Cerebellar cortex (tissue), 1 donor: ENCODE results near the gene SIK3.
A peak's percentile ranks its signal among the peaks of the same experiment; 100 is the strongest.

Experiments used
- DNase-seq: peaks from one replicate; pipeline ENCODE4 v3.0.0-alpha.2; 2015; ENCODE audit warnings: low spot score

Gene SIK3

DNA sequence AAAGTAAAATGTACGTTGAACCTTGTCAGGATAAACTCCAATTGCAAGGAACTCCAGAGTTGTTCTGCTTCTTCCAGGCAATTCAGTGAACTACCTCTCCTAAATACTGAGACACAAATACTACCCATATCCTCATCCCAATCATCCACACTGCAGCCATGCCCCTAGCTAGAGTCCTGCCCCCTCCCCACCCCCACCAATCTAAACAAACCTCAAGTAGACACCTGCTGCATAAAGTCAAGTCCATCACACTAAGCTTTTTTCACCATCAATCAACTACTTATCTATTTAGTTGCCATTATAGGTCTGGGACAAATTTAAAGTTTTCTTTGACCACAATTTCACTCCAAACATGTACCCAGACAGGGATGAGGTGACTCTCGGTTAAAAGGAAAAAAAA is 167.6 kb downstream of the SIK3 start:
- DNase-seq = no peak

DNA sequence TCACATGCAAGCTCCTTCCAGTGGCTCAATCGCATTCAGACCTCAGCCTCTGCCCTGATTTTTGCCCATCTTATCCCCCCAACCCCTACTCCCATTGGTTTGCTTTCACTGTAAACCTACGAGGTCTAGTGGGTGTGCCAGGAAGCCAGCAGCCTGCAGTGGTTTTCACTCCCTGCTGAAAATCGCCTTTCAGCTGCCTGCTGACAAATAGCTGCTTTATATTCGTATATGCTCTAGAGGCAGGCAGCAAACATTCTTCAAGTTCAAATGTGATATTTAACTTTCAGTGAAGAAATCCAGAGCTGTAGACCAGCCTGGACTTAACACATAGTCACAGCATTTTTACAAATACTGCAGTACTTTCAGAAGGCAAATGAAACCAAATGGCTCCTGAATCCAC is 168.1 kb downstream of the SIK3 start:
- DNase-seq = no peak

DNA sequence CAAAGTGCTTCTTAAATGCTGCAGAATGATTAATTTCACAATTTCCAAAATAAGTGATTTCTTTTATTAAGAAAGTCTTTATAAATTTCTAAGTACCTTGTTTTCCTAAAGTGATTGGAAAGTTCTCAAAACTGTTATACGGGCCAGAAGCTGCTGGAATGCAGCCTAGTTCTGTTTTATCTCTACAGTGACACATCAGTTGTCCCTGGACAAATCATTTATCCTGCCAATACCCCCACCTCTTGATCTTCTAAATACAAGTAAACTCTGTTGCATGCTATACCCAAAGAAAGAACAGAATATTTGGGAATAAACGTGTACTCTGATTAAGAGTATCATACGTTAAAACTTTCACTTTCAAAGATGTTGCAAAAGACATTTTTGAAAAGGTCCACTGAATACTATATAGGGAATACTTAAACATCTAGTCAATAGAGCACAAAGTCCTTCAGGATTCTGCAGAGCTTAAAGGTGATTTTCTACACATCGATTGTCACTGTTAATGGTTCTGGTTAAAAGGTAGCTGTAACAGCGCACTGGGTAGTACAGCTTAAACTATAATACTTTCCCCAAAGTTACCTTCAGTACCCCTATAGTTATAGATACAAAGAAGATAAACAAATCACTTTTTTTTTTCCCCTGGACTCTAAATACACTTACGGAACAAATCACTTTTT is 168.7 kb downstream of the SIK3 start:
- no peak for DNase-seq

DNA sequence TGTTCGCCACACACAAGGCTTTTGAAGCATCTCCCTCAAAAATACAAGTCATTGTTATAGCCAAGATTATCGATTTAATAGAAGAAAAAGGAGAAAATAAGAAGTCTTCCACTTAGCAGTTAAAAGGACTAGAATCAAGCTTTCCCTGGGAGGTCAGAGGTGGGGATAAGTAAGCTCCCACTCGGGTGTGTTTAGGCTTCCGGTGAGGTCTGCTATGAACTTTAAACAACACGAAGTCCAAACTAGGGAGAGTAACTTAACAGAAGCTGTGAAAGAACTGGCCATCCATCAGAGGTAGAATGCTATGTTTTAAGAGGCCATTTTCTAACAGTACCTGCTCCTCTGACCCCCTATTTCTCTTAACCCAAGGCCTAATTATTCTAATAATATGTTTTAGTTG is 169.4 kb downstream of the SIK3 start:
- DNase-seq = no peak

DNA sequence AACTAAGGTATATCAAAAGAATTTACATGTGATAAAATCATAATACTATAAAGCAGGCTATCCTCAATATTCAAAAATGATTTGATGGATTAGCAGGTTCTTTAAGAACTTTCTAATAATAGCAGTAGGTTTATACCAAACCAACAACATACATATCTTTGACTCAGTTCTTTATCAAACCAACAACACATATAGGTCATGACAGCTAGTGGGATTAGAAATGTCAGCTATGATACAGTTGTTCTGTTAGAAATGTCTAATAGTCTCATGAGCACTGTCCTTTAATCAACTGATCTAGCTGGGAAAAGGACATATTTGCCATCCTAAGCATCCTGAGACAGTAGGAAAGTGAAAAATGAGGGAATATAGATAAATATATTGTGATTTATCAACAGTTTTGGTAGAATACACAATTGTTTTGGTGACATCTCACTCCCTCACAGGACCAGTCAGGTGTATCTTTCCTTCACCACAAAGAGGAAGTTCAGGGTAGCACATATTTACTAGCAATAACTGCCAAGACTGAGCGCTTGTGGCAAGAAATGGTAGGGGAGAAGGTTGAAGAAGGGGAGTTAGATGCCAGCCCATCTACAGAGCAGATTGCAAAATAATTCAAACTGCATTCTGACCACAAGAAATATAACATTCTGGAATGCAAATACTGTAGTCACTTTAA is 170.0 kb downstream of the SIK3 start:
- DNase-seq = no peak

DNA sequence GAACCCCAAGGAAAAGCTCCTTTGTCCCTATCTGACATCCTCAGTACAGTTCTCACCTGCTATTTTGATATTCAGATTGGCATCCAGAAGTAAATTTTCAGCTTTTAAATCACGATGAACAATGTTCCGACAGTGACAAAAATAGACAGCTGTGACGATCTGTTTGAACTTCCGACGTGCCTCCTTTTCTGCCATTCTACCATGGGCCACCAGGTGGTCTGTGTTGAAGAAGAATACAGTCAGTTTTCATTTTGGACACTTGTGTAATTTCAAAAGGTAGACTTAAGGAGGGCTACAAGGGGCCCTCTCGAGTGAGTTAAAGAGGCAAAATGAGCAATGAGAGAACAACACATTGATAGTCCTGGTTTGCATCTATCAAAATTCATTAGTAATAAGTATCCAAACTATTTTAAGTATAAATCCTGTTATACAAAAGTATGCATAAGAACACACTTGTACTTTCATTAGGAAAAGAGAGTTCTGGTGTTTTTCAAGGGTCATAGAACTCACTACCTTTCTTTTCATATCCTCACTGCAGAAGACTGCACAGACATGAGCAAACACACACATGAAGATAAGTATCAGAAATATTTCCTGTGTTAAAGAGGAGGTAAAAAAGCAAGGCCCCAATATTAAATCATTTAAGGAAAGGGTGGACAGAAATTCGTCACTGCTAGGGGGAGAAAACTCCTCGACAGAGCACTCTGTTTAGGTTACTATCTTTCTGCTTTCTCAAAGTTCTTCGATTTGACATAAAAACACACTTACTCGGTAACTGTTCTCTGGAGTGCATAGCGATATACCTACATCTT is 170.9 kb downstream of the SIK3 start:
- no peak for DNase-seq

DNA sequence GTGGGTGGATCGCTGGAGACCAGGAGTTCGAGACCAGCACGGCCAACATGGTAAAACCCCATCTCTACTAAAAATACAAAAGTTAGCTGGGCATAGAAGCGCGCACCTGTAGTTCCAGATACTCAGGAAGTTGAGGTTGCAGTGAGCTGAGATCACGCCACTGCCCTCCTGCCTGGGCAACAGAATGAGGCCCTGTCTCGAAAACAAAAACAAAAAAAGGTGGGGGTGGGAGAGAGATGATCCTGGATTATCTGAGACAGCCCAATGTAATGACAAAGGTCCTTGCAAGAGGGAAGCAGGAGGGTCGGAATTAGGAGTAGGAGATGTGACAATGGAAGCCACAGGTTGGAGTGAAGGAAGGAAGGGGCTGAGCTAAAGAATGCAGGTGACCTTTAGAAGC is 173.2 kb downstream of the SIK3 start:
- DNase-seq = no peak

DNA sequence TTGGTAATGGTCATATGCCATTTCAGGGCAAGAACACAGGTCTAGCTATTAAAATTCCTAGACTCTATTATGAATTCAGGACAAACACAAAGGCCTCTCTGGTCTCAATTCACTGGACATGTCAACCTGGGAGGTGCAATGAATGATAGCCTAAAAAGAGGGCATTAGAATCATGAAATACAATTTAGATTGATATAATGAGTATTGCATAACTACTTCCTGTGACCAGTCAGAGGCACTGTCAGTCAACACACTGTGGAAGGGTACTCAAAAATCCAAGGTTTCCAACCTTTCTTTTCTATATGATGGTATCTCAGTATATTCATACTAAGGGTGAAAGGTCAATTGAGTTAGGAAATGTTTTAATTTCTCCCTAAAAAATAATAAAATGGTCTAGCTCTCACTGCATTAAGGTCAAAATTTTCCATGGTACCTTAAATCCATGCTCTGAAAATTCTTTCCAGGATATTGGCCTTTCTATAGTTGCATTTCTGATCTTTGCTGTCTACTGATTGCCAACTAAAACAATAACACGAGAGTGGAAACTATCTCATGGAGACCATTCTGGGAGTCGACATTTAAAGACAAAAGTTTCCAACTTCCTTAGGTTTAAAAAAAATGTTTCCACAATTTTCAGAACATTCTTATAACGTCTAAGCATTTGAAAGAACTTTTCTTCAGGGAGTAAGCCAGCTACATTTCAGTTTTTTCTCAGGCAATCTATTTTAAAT is 179.1 kb downstream of the SIK3 start:
- no peak for DNase-seq

DNA sequence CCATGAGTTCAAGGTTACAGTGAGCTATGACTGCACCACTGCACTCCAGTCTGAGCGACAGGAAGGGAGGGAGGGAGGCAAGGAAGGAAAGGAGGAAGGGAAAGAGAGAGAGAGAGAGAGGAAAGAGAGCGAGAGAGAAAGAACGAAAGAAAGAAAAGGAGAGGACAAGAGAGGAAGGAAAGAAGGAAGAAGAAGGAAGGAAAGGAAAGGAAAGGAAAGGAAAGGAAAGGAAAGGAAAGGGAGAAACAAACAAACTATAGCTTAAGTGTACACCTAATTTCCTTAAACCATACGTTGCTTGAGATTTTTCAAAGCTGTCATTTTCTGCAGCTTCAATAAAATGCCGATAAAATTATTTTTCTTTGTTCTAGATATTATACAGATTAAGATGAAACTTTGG is 180.6 kb downstream of the SIK3 start:
- DNase-seq = no peak

DNA sequence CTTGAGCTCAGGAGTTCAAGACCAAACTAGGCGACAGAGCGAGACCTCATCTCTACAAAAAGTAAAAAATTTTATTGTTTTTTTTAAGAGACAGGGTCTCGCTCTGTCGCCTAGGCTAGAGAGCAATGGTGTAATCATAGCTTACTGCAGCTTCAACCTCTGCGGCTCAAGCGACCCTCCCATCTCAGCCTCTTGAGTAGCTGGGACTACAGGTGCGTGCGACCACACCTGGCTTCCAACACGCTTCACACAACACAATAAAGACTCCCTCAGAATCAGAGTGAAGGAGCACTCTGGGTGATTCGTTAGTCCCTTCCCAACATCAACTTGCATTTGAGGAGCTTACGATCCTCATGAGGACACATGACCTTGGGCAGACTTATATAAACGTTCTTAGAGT is 181.3 kb downstream of the SIK3 start:
- DNase-seq = no peak

DNA sequence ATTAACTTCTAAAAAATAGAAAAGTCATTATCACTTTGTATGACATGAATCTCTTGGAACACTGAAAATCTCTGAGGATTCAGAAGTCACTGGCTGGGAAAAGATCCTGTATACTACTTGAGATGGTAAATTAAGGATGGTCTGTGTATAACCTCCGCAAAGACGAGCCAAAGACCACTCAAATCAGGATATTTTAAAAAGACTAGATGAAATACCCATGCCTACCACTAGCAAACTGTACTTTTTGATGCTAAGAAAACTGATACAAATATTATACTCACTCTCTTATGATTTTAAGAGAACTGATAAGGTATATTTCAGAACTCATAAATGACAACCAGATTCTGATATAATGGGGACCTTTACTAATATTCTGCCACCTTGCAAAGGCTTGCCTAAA is 182.2 kb downstream of the SIK3 start:
- DNase-seq = no peak

DNA sequence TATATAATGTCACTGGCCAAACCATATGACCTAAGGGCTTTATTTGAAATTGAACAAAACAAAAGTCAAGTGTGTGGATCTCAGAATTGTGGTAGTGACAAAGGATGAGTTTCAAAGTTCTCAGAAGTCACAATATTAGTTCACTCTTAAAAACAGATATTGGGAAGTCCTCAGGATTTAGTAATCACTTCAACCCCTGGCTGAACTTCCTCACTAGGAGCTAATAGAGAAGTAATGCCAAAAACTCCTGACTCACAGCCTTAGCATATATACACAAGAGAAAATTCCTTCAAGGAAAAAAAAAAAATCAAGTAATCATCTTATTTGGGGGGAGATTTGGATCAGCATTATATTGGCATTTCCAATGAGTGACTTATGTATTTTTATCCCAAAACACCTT is 185.2 kb downstream of the SIK3 start:
- no peak for DNase-seq

DNA sequence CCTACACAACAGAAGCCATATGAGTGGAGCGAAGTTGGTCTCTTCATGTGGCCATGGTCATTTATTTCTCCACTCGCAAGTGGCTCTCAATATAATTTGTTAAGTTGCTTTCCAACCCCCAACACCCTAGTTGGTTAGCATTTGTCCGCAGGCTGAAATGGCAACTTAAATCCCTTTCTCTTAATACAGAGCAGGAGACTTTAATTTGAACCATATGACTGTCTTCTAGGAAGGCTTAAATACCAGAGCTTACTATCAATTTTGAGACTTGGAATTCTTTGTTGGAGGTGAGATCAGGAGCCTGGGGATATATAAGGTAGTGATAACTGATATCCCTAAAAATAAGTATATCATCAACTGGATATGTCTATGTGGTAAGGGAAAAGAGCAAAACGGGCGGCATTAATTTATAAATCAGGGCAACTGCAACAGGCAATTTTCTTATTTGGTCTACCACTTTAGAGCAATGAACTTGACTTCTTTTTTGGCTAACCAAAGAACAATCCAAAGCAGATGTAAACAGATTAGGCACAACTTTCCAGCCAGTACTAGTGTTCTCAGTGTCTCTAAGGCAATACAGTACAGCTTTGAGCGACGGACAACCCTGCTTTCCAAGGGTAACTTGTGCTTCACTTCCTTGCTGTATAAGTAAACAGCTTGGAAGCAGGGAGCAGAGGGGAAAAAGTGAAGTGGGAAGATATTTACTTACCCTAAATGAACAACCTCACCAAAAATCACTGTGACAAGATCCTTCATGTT is 186.1 kb downstream of the SIK3 start:
- DNase-seq = no peak

DNA sequence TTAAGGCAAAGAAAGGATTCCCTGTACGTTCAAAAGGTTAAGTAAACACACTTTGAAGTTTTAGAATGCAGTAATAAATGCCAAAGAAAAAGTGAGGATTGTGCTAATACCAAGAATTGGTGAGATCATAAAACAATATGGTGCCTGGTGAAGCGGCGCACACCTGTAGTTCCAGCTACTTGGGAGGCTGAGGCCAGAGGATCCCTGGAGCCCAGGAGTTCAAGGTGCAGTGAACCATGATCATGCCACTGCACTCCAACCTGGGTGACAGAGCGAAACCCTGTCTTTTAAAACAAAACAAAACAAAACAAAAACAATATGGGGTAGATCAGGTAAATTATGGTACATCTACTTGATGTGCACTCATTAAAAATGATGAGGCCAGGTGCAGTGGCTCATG is 187.4 kb downstream of the SIK3 start:
- DNase-seq = no peak

DNA sequence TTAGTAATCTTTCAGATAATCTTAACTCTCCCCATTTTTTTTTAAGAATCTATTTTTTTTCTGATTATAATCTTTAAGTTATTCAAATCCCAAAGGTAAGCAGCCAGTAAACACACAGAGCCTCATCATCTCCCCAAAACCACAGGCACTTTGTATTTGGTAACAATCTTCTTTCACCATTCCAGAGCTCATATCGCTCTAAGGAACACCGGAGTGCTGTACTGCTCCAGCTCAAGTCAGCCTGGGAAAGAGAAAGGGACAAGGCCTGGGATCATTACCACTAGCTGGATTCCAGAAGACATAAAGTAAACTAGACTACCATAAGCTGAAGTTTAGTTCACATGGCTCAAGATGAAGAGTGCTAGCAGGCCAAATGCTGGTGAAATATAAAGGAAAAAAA is 187.8 kb downstream of the SIK3 start:
- no peak for DNase-seq

DNA sequence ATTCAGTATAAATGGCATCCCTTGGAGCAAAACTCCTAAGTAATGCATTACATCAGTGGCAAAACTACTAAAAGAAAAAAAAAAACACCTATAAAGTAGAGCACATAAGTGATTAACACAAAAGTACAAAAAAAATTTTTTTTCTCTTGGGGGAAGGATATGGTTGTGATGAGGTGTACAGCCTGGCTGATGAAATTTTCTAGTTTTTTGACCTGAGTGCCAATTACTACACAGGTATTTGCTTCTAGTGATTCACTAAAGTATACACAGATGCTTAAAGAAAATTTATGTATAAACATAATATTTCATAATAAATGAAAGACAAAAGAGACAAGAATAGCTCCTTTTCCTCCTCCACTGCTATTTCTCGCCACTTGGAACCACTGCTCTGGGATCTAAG is 189.0 kb downstream of the SIK3 start:
- no peak for DNase-seq

DNA sequence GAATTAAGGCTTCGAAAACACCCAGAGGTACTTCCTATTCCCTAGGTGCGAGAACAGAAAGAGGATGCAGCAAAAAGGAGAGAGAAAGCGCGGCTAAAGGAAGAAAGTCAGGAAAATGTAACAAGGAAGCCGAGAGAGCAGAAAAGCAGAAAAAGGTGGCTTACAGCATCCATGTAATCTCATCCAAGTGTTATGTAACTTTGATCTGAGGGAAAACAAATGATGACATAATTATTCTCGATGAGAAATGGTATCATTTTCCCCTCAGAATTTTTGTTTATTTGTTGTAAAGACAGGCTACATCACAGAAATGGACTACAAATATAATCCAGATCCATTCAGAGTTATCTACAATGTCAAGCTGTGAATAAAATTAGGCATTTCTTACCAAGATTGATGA is 191.7 kb downstream of the SIK3 start:
- DNase-seq = peak; percentile 49

DNA sequence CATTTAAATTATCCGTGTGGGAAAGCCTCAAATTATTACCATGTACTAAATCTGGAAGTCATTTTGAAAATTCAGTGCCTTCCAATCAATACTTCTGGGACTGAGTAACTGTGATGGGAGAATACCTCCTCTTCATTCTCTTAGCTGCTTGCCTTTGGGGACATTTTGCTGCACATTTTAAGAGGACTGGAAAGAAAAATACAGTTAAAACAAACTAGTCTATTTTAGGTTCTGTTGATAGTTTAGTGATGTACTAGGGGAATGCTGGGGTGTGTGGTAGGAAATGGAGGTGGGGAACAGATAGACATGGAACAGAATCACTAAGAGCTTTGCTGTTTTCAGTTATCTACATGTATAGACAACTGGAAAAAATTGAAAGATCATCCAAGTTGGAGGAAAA is 195.1 kb downstream of the SIK3 start:
- no peak for DNase-seq

DNA sequence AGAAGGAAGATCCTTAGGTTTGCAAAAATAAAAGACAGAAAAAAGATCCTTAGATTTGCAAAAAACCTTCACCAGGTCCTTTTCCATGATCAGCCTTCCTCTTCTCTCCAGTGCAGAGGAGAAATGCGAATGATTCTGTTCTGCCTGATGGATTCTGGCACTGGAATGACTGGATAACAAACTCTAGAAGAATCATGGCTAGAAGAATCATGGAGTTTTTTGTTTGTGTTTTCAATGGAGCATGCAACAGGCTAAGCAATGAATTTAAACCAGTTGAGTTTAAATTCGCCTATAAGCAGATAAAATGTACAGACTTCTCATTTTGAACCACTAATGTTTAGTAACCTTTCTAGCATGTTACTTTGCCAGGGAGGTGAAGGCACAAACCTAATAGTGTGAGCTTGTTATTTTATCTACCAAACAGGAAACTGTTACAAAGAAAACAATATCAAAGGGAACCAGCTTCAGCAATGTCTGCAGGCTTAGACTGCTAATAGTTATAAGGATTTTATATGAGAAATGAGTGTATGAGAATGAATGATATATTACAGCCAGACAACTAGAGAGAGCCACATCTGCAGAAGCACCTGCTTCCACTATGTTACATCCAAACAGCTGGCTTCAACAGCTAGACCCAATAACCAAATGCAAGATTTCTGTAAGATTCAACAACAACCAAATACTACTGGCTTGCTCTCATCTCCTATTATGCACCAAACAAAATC is 196.1 kb downstream of the SIK3 start:
- DNase-seq = no peak

DNA sequence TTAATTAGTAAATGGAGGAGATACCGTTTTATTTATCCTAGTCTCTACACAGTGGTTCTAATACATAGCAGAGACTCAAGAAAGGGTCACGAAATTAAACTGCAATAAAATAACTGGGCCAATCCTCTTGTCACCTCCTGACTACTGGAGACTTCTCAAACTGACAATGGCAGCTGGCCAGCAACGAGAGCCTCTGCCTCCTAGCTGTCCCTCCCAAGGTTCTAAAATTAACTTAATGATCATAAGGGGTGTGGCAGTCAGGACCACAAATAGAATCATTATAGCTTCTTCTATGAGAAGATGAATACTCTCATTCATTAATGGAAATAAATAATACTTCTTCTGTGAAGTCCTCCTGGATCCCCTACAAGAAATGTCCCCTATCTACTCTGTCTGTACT is 197.0 kb downstream of the SIK3 start:
- DNase-seq = peak; percentile 46

DNA sequence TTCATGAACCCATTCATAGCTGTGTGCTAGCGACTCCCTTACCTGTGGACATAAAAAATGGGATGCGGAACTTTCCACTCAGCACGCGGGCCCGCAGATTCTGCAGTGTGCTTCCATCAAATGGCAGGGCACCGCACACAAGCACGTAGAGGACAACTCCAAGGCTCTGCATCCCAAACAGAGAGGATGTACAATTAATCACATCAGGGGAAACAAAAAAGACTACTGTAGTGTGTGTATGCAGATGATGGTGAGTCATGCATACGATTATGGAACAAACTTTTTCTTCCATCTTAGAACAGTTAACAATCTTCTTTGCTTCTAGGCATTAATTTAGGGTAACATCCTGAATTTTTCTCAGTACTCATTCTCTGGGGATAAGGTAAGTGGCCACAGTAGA is 202.0 kb downstream of the SIK3 start:
- no peak for DNase-seq
